Muscle of leg (tissue), 11 donors: ENCODE results near the gene DOLPP1. TPM values are rescaled to one million over a fixed set of nuclear protein-coding genes. Genes with fewer than 3 reads are reported as not detected.

Experiments
- DNase-seq: peaks from one replicate; pipeline ENCODE4 v3.0.0; 2013
- H3K27ac ChIP-seq: one replicate; pipeline ENCODE4 v1.5.1; 2013; ENCODE audit warnings: mild to moderate bottlenecking, low read length, control low read depth
- H3K27me3 ChIP-seq: one replicate; pipeline ENCODE4 v1.6.1; 2013; ENCODE audit warnings: low read length; ENCODE audit not compliant: control insufficient read depth, insufficient read depth
- H3K36me3 ChIP-seq: one replicate; pipeline ENCODE4 v1.6.1; 2013; ENCODE audit warnings: low read length; ENCODE audit not compliant: control insufficient read depth, insufficient read depth
- H3K4me1 ChIP-seq: one replicate; pipeline ENCODE4 v1.6.1; 2013; ENCODE audit warnings: low read length; ENCODE audit not compliant: control insufficient read depth, insufficient read depth
- H3K4me3 ChIP-seq: one replicate; pipeline ENCODE4 v1.5.1; 2013; ENCODE audit warnings: low read length, control low read depth
- H3K9me3 ChIP-seq: replicated peaks from 2 replicates; pipeline ENCODE4 v1.6.1; 2013; ENCODE audit warnings: low read depth, low read length; ENCODE audit not compliant: control insufficient read depth
- WGBS: methylation state at CpG from one replicate; pipeline ENCODE4 v1.1.5; 2013; ENCODE audit warnings: missing lambda C conversion rate; ENCODE audit not compliant: insufficient coverage; 5-methylcytosine and 5-hydroxymethylcytosine counted together
- polyA plus RNA-seq, 8 donors: library from polyadenylated mRNA; unstranded; fragments of 120-200 nt; gene quantifications; one replicate each; pipeline versions ENCODE4 v1.2.1 to v1.2.3, GENCODE V29; 2013; ENCODE audit warnings: inconsistent platforms in 1 of 8, low replicate concordance in 1 of 8; ENCODE audit not compliant: insufficient read length in 8 of 8, insufficient read depth in 1 of 8
- total RNA-seq: library from RNA; stranded (reverse); fragments of 120-200 nt; gene quantifications from one replicate; pipeline ENCODE4 v1.2.4, GENCODE V29; 2013

Gene DOLPP1
- total and polyA plus RNA-seq, 9 donors, result 7.5 to 13.2 (median 10.6) TPM

GRCh38 chr9:129038109-129038852, 42.6 kb upstream of the DOLPP1 start:
- Histone ChIP-seq H3K27me3 (no peaks in the 10 kb centered on the region), H3K36me3 (peaks cover 20% of the 10 kb centered on the region), H3K9me3 (no peaks in the 10 kb centered on the region), H3K4me1 (peaks cover 23% of the 10 kb centered on the region), H3K27ac (peak overlapping the region; percentile 20), H3K4me3 (peak overlapping the region; percentile 99)
- peak; percentile 66 for DNase-seq
- WGBS, result 56% methylated on average over 4 of the region's 8 CpGs

- Histone ChIP-seq H3K9me3 (no peaks in the 10 kb centered on the region), H3K4me1 (peaks cover 23% of the 10 kb centered on the region), H3K27me3 (no peaks in the 10 kb centered on the region), H3K36me3 (peaks cover 24% of the 10 kb centered on the region), H3K27ac (no peak overlapping the region), H3K4me3 (no peak overlapping the region)
- DNase-seq, result no peak
- 94% methylated on average over 9 of the region's 12 CpGs for WGBS
These were observed 40.7 kb upstream of the DOLPP1 start for GRCh38 chr9:129040113-129040643.

GRCh38 chr9:129042016-129042415, 38.9 kb upstream of the DOLPP1 start:
- Histone ChIP-seq H3K27ac (no peak overlapping the region), H3K9me3 (no peaks in the 10 kb centered on the region), H3K36me3 (peaks cover 24% of the 10 kb centered on the region), H3K27me3 (no peaks in the 10 kb centered on the region), H3K4me1 (peaks cover 15% of the 10 kb centered on the region), H3K4me3 (no peak overlapping the region)
- 72% methylated on average over 16 of the region's 16 CpGs for WGBS
- no peak for DNase-seq

GRCh38 chr9:129052592-129052991, 28.3 kb upstream of the DOLPP1 start:
- H3K27me3 ChIP-seq, result no peaks in the 10 kb centered on the region
- H3K27ac ChIP-seq, result no peak overlapping the region
- H3K4me1 ChIP-seq, result no peaks in the 10 kb centered on the region
- no peak for DNase-seq
- H3K4me3 ChIP-seq, result no peak overlapping the region
- H3K36me3 ChIP-seq, result peaks cover 43% of the 10 kb centered on the region
- H3K9me3 ChIP-seq, result no peaks in the 10 kb centered on the region
- WGBS, result 86% methylated on average over 5 of the region's 8 CpGs

GRCh38 chr9:129053020-129053419, 27.9 kb upstream of the DOLPP1 start:
- Histone ChIP-seq H3K9me3 (no peaks in the 10 kb centered on the region), H3K27me3 (no peaks in the 10 kb centered on the region), H3K4me3 (no peak overlapping the region), H3K4me1 (no peaks in the 10 kb centered on the region), H3K27ac (no peak overlapping the region), H3K36me3 (peaks cover 39% of the 10 kb centered on the region)
- no peak for DNase-seq
- WGBS, result no CpG with 5 or more reads among the region's 6 CpGs

GRCh38 chr9:129054163-129054851, 26.6 kb upstream of the DOLPP1 start:
- 94% methylated on average over 2 of the region's 5 CpGs for WGBS
- Histone ChIP-seq H3K36me3 (peaks cover 34% of the 10 kb centered on the region), H3K4me1 (no peaks in the 10 kb centered on the region), H3K9me3 (no peaks in the 10 kb centered on the region), H3K27me3 (no peaks in the 10 kb centered on the region), H3K4me3 (no peak overlapping the region), H3K27ac (no peak overlapping the region)
- DNase-seq, result no peak

- 82% methylated on average over 12 of the region's 21 CpGs for WGBS
- H3K36me3 ChIP-seq, result peaks cover 55% of the 10 kb centered on the region
These were observed 21.7 kb upstream of the DOLPP1 start for GRCh38 chr9:129058965-129059795.

GRCh38 chr9:129059796-129060785, 20.8 kb upstream of the DOLPP1 start:
- no peak for DNase-seq
- H3K4me1 ChIP-seq, result no peaks in the 10 kb centered on the region
- H3K9me3 ChIP-seq, result no peaks in the 10 kb centered on the region
- WGBS, result 95% methylated on average over 20 of the region's 37 CpGs
- H3K27ac ChIP-seq, result no peak overlapping the region
- peaks cover 56% of the 10 kb centered on the region for H3K36me3 ChIP-seq
- no peaks in the 10 kb centered on the region for H3K27me3 ChIP-seq
- H3K4me3 ChIP-seq, result no peak overlapping the region

More at GRCh38 chr9:129058965-129059795, 21.7 kb upstream of the DOLPP1 start:
- Histone ChIP-seq H3K4me3 (no peak overlapping the region), H3K27ac (no peak overlapping the region), H3K4me1 (no peaks in the 10 kb centered on the region), H3K27me3 (no peaks in the 10 kb centered on the region), H3K9me3 (no peaks in the 10 kb centered on the region)
- DNase-seq, result no peak

- Histone ChIP-seq H3K27me3 (no peaks in the 10 kb centered on the region), H3K4me3 (no peak overlapping the region), H3K4me1 (no peaks in the 10 kb centered on the region), H3K9me3 (no peaks in the 10 kb centered on the region), H3K36me3 (peaks cover 62% of the 10 kb centered on the region), H3K27ac (no peak overlapping the region)
- no peak for DNase-seq
- 88% methylated on average over 7 of the region's 12 CpGs for WGBS
These were observed 19.9 kb upstream of the DOLPP1 start for GRCh38 chr9:129060991-129061390.
